PC-3 (cell line): ENCODE results near the gene TM4SF5. TPM values are rescaled to one million over a fixed set of nuclear protein-coding genes. Genes with fewer than 3 reads are reported as not detected.

ENCODE experiments used
- ATAC-seq: fragments of 200-7000 bp; cut with Tn5 transposase; 2 replicates; pipeline ENCODE4 v1.9.1; 2020; ENCODE audit warnings: mild to moderate bottlenecking, moderate library complexity
- BruUV-seq: library from RNA; stranded (reverse); fragments of 400-500 nt; replicated peaks from 2 replicates; lab custom pipeline; 2021; lab: Mats Ljungman, UMichigan
- CTCF ChIA-PET: fragments of 300-600 bp; sonication (Branson Sonifier 250); formaldehyde crosslinking; loops from one replicate; lab custom pipeline; 2022; ENCODE audit warnings: antibody characterized with exemption; lab: Charles Lee
- POLR2A ChIA-PET: fragments of 300-600 bp; sonication (Branson Sonifier 250); formaldehyde crosslinking; loops from one replicate; lab custom pipeline; 2022; ENCODE audit warnings: antibody characterized with exemption; ENCODE audit not compliant: unreplicated experiment; lab: Charles Lee
- DNase-seq: peaks from one replicate; pipeline ENCODE4 v3.0.0-alpha.2; 2015
- H2AFZ ChIP-seq: fragments of 300-600 bp; sonication (generic); 2 replicates; pipeline ENCODE4 v1.6.0; 2016; ENCODE audit warnings: antibody characterized with exemption, low read length
- H3F3A ChIP-seq: fragments of 300-600 bp; sonication (generic); one replicate; pipeline ENCODE4 v1.6.0; 2017; ENCODE audit warnings: antibody characterized with exemption, low read length, control low read depth, mild to moderate bottlenecking; ENCODE audit not compliant: unreplicated experiment
- H3K27ac ChIP-seq: fragments of 300-600 bp; sonication (generic); 2 replicates; pipeline ENCODE4 v1.5.1; 2016; ENCODE audit warnings: mild to moderate bottlenecking, low read length
- H3K27me3 ChIP-seq: fragments of 300-600 bp; sonication (generic); 2 replicates; pipeline ENCODE4 v1.6.1; 2016; ENCODE audit warnings: low read length, mixed read lengths
- H3K36me3 ChIP-seq: fragments of 300-600 bp; sonication (generic); 2 replicates; pipeline ENCODE4 v1.6.1; 2016; ENCODE audit warnings: low read depth, mixed run types, low read length, mixed read lengths
- H3K4me1 ChIP-seq: fragments of 300-600 bp; sonication (generic); 2 replicates; pipeline ENCODE4 v1.5.1; 2016; ENCODE audit warnings: low read length; ENCODE audit not compliant: insufficient read depth
- H3K4me2 ChIP-seq: fragments of 300-600 bp; sonication (generic); 2 replicates; pipeline ENCODE4 v1.6.0; 2016; ENCODE audit warnings: low read length
- H3K4me3 ChIP-seq: fragments of 300-600 bp; sonication (generic); 2 replicates; pipeline ENCODE4 v1.5.1; 2016; ENCODE audit warnings: mild to moderate bottlenecking, low read length, mixed read lengths
- H3K79me2 ChIP-seq: fragments of 300-600 bp; sonication (generic); 2 replicates; pipeline ENCODE4 v1.6.1; 2017; ENCODE audit warnings: low read length, mixed read lengths
- H3K9ac ChIP-seq: fragments of 300-600 bp; sonication (generic); 2 replicates; pipeline ENCODE4 v1.6.0; 2016; ENCODE audit warnings: mild to moderate bottlenecking, low read length
- H3K9me2 ChIP-seq: fragments of 300-600 bp; sonication (generic); replicated peaks from 2 replicates; pipeline ENCODE4 v1.6.1; 2016; ENCODE audit warnings: mixed run types, low read length, mixed read lengths
- H3K9me3 ChIP-seq: fragments of 300-600 bp; sonication (generic); 2 replicates; pipeline ENCODE4 v1.6.1; 2016; ENCODE audit warnings: low read length, mixed read lengths
- H4K20me1 ChIP-seq: fragments of 300-600 bp; sonication (generic); 2 replicates; pipeline ENCODE4 v1.6.1; 2016; ENCODE audit warnings: low read length, mixed read lengths
- CTCF ChIP-seq: fragments of 300-600 bp; sonication (generic); conservative IDR thresholded peaks from 2 replicates; pipeline ENCODE4 v1.5.1; 2017; ENCODE audit warnings: antibody characterized with exemption, low read depth, mild to moderate bottlenecking, low read length
- EZH2 ChIP-seq: fragments of 300-600 bp; sonication (generic); IDR thresholded peaks from one replicate; pipeline ENCODE4 v1.6.1; 2017; ENCODE audit warnings: antibody characterized with exemption, mild to moderate bottlenecking, low read length; ENCODE audit not compliant: unreplicated experiment
- EZH2phosphoT487 ChIP-seq: fragments of 300-600 bp; sonication (generic); IDR thresholded peaks from 2 replicates; pipeline ENCODE4 v1.6.1; 2018; ENCODE audit warnings: mild to moderate bottlenecking, antibody characterized with exemption, low read length, borderline replicate concordance
- intact Hi-C: fragments of 100-400 bp; cut with micrococcal nuclease; formaldehyde crosslinking; loops from 2 replicates; pipeline ENCODE4 v1.9.0; 2023
- total RNA-seq: library from RNA; depleted of rRNA; stranded (reverse); fragments of >200 nt; gene quantifications from 2 replicates; pipeline ENCODE4 v1.2.3, GENCODE V29; 2014

The TM4SF5 gene
- total RNA-seq, 1 experiment from 2014 or later, result not detected

- intact Hi-C loops, result no loop called here
- CTCF ChIA-PET, result no interaction called here
- Histone ChIP-seq H3K9ac (no peak overlapping the region), H4K20me1 (no peaks in the 10 kb centered on the region), H3K9me2 (no peaks in the 10 kb centered on the region), H3K79me2 (no peaks in the 10 kb centered on the region), H3K27ac (no peak overlapping the region), H2AFZ (no peak overlapping the region), H3K4me2 (no peak overlapping the region), H3K4me3 (no peak overlapping the region), H3F3A (no peaks in the 10 kb centered on the region), H3K27me3 (no peaks in the 10 kb centered on the region), H3K36me3 (no peaks in the 10 kb centered on the region), H3K9me3 (no peaks in the 10 kb centered on the region), H3K4me1 (no peaks in the 10 kb centered on the region)
- DNase-seq (no peak), ATAC-seq (no peak)
- POLR2A ChIA-PET, result no interaction called here
- TF ChIP-seq EZH2phosphoT487 (no peak), CTCF (no peak), EZH2 (no peak)
- no TSS peak for BruUV-seq
These were observed 18.3 kb upstream of the TM4SF5 start for GRCh38 chr17:4753392-4753791.

DNA sequence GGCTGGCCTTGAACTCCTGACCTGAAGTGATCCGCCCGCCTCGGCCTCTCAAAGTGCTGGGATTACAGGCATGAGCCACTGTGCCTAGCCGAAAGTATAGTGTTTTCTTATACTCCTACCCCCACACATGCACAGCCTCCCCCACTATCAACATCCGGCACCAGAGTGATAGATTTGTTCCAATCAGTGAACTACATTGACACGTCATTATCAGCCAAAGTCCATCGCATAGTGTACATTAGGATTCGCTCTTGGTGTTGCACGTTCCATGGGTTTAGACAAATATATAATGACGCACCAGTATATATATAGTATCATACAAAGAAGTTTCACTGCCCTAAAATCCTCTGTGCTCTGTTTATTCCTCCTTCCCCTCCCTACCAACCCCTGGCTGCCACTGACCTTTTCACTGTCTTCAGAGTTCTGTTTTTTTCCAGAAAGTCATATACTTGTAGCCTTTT lies 11.9 kb upstream of the TM4SF5 start:
- DNase-seq (no peak), ATAC-seq (no peak)
- intact Hi-C loops, result no loop called here
- H3K27me3 ChIP-seq, result no peaks in the 10 kb centered on the region
- H2AFZ ChIP-seq, result no peak overlapping the region
- no peak overlapping the region for H3K4me2 ChIP-seq
- H3K4me3 ChIP-seq, result no peak overlapping the region
- no peaks in the 10 kb centered on the region for H3K4me1 ChIP-seq
- no peaks in the 10 kb centered on the region for H3K79me2 ChIP-seq
- H3K9me3 ChIP-seq, result no peaks in the 10 kb centered on the region
- no peaks in the 10 kb centered on the region for H3K9me2 ChIP-seq
- BruUV-seq, result no TSS peak
- no peaks in the 10 kb centered on the region for H3K36me3 ChIP-seq
- TF ChIP-seq EZH2, result no peak
- no peak for TF ChIP-seq EZH2phosphoT487
- no peak for TF ChIP-seq CTCF
- POLR2A ChIA-PET, result no interaction called here
- CTCF ChIA-PET, result no interaction called here
- no peak overlapping the region for H3K9ac ChIP-seq
- no peak overlapping the region for H3K27ac ChIP-seq
- H4K20me1 ChIP-seq, result no peaks in the 10 kb centered on the region
- H3F3A ChIP-seq, result no peaks in the 10 kb centered on the region

DNA sequence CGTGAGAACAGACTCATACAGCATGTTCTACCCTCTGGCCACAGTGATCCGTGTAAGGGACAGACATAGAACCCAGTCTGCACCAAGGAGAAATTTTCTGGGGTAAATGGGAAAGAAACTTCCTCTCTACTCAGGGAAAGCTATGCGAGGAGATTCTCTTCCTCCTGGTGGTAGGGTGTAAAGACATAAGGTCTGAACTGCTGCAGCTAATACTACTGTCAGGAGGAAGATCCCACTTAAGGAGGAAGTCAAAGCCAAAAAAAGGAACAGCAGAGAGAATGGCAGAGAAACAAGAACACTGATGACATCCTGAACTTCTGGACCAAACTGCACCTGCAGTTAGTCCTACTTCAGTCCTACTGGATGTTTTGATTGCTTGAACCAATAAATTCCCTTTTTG lies 7.1 kb upstream of the TM4SF5 start:
- CTCF ChIA-PET, result no interaction called here
- H3K9ac ChIP-seq, result no peak overlapping the region
- H2AFZ ChIP-seq, result no peak overlapping the region
- no peak overlapping the region for H3K4me3 ChIP-seq
- no peaks in the 10 kb centered on the region for H3K9me3 ChIP-seq
- intact Hi-C loops, result no loop called here
- no peaks in the 10 kb centered on the region for H3K27me3 ChIP-seq
- H3K79me2 ChIP-seq, result no peaks in the 10 kb centered on the region
- ATAC-seq, result no peak
- POLR2A ChIA-PET, result no interaction called here
- H3K9me2 ChIP-seq, result no peaks in the 10 kb centered on the region
- H3K4me2 ChIP-seq, result no peak overlapping the region
- no peaks in the 10 kb centered on the region for H4K20me1 ChIP-seq
- BruUV-seq, result no TSS peak
- H3F3A ChIP-seq, result no peaks in the 10 kb centered on the region
- no peak overlapping the region for H3K27ac ChIP-seq
- no peak for DNase-seq
- H3K4me1 ChIP-seq, result no peaks in the 10 kb centered on the region
- TF ChIP-seq CTCF (no peak), EZH2phosphoT487 (no peak), EZH2 (no peak)
- H3K36me3 ChIP-seq, result no peaks in the 10 kb centered on the region
